HG03575 (cell line): Measurements from ENCODE around the gene STX19.

Source experiments
- ATAC-seq: cut with Tn5 transposase; IDR thresholded peaks from one replicate; pipeline ENCODE4 v1.9.1; 2021; ENCODE audit not compliant: unreplicated experiment, insufficient number of reproducible peaks, low FRiP score; ENCODE audit errors: extremely low read depth

STX19 gene

GRCh38 chr3:94028093-94028837 lies at the start of gene STX19:
STX19 (minus strand) TSS chr3:94028597; CDS start chr3:94015269, 13,328 bp downstream.
- ATAC-seq, result no peak

- ATAC-seq, result no peak
Observed at GRCh38 chr3:94076055-94076454, 47.7 kb upstream of the STX19 start.

- ATAC-seq, result peak; percentile 68
Observed at GRCh38 chr3:94071713-94072284, 43.4 kb upstream of the STX19 start.

- peak; percentile 37 for ATAC-seq
Observed at GRCh38 chr3:94070341-94070911, 42.0 kb upstream of the STX19 start.

GRCh38 chr3:94069194-94069813 lies 40.9 kb upstream of the STX19 start:
- ATAC-seq, result no peak

GRCh38 chr3:94066506-94067500 lies 38.4 kb upstream of the STX19 start:
- ATAC-seq, result no peak

GRCh38 chr3:94065819-94066480 lies 37.6 kb upstream of the STX19 start:
- no peak for ATAC-seq

- no peak for ATAC-seq
Observed at GRCh38 chr3:94065122-94065521, 36.7 kb upstream of the STX19 start.

- no peak for ATAC-seq
Observed at GRCh38 chr3:94064243-94064860, 36.0 kb upstream of the STX19 start.

- ATAC-seq, result no peak
Observed at GRCh38 chr3:94063496-94064119, 35.2 kb upstream of the STX19 start.

GRCh38 chr3:94062513-94063404 lies 34.4 kb upstream of the STX19 start, which contains the start of the genes DHFR2 and NSUN3:
DHFR2 (minus strand) TSS chr3:94062916; CDS start chr3:94061511, 1,405 bp downstream.
NSUN3 (plus strand) TSS chr3:94063061; CDS start chr3:94063127, 66 bp downstream.
- ATAC-seq, result peak; percentile 86

- ATAC-seq, result no peak
Observed at GRCh38 chr3:94061297-94061696, 32.9 kb upstream of the STX19 start.

- no peak for ATAC-seq
Observed at GRCh38 chr3:94050546-94050945, 22.1 kb upstream of the STX19 start.

GRCh38 chr3:94049267-94049666 lies 20.9 kb upstream of the STX19 start:
- no peak for ATAC-seq

- ATAC-seq, result no peak
Observed at GRCh38 chr3:94046533-94046932, 18.1 kb upstream of the STX19 start.
